Gastroesophageal sphincter (tissue), 3 donors: ENCODE data around the gene DCST1.

Source experiments
- CTCF ChIP-seq, 4 experiments: fragments of 200-600 bp in 2 of 4; fragments of 450-650 bp in 2 of 4; sonication (generic) in 1 of 4; IDR thresholded peaks; one replicate each; pipeline ENCODE4 v1.5.1; 2017 to 2019; ENCODE audit warnings: antibody characterized with exemption in 4 of 4, mild to moderate bottlenecking in 2 of 4, moderate library complexity in 2 of 4
- EP300 ChIP-seq: sonication (generic); formaldehyde crosslinking; IDR thresholded peaks from one replicate; pipeline ENCODE4 v1.6.1; 2017; ENCODE audit warnings: antibody characterized with exemption, mild to moderate bottlenecking
- POLR2AphosphoS5 ChIP-seq: sonication (generic); formaldehyde crosslinking; IDR thresholded peaks from one replicate; pipeline ENCODE4 v1.6.1; 2017; ENCODE audit warnings: antibody characterized with exemption

- TF ChIP-seq CTCF (IDR thresholded peaks at IDR 0.05) (no peak), POLR2AphosphoS5 (no peak), EP300 (no peak)
These were observed 35.3 kb upstream of the DCST1 start for GRCh38 chr1:154998201-154998780.
